ENCODE data around the gene MPO. TPM values are rescaled to one million over a fixed set of nuclear protein-coding genes. Genes with fewer than 3 reads are reported as not detected.

Gene MPO
- total and polyA plus RNA-seq, 2 donors (not counting 3 experiments of a cell fraction or from before 2014, with no cell fraction given), result not detected

- Histone ChIP-seq H3K79me2 (ENCODE audit: control insufficient read depth, insufficient read depth, low read length) (no peaks in the 10 kb centered on the region), H3K9me1 (replicated peaks; ENCODE audit: control insufficient read depth, extremely low read depth, insufficient read depth, low read length) (no peaks in the 10 kb centered on the region), H3K36me3 (ENCODE audit: control insufficient read depth in 2 of 2, extremely low read depth in 1 of 2, insufficient read depth in 2 of 2, low read length in 2 of 2) (no peaks in the 10 kb centered on the region), H3K9me3 (replicated peaks; ENCODE audit: control insufficient read depth, insufficient read depth, low read length) (no peaks in the 10 kb centered on the region), H4K20me1 (replicated peaks; ENCODE audit: control insufficient read depth, extremely low read depth, insufficient read depth, low read length) (no peaks in the 10 kb centered on the region), H3K4me2 (ENCODE audit: insufficient read depth, low read length) (peak overlapping the region; percentile 57), H2AFZ (ENCODE audit: low read depth, low read length) (peak overlapping the region; percentile 93), H3K4me3 (replicated peaks in 1 of 3; ENCODE audit: insufficient read depth in 1 of 3, low read depth in 1 of 3, low read length in 3 of 3) (peak overlapping the region in 2 of 3 experiments; percentile 31 to 46), H3K27me3 (ENCODE audit: control insufficient read depth in 2 of 2, insufficient read depth in 2 of 2, low read length in 2 of 2) (peaks cover 24% of the 10 kb centered on the region in 2 experiments), H3K9ac (replicated peaks; ENCODE audit: extremely low read depth, insufficient read depth, low read length) (no peak overlapping the region), H3K27ac (ENCODE audit: insufficient read depth, low read depth, low read length) (no peak overlapping the region), H3K4me1 (ENCODE audit: control insufficient read depth, extremely low read depth, insufficient read depth, low read length) (no peaks in the 10 kb centered on the region)
- intact Hi-C loops (cut with micrococcal nuclease) (loop anchor here (1.0 to 5.0 kb wide), 2 partner anchors 30 to 47 kb away; partner anchors contain the start of gene MKS1), dilution Hi-C loops (cut with MboI; ENCODE audit: extremely low pct_ligation_motif_present, low sequenced_read_pairs) (no loop called here)
- peak; percentile 79 for FAIRE-seq
- CTCF ChIA-PET, result interaction anchor here (0.7 to 2.0 kb wide), 30 partner anchors 9 to 755 kb away, joined by 3 to 30 read pairs (median 4); partner anchors contain the start of genes LPO, MKS1, RNF43 and SUPT4H1
- POLR2A ChIA-PET, result no interaction called here
- peak; percentile 55 for DNase-seq (ENCODE audit: low read depth, low spot score)
- TF ChIP-seq JUN (IDR thresholded peaks at IDR 0.05; ENCODE audit: borderline replicate concordance, insufficient read depth, insufficient read length, low read depth) (no peak), POLR2A (IDR thresholded peaks at IDR 0.05; ENCODE audit: low read depth, low read length) (no peak), POLR2AphosphoS5 (IDR thresholded peaks at IDR 0.05; ENCODE audit: insufficient read depth, low read depth, low read length) (no peak), GATA2 (IDR thresholded peaks at IDR 0.05; ENCODE audit: insufficient read depth, insufficient read length, low read depth, low read length) (no peak), MAX (IDR thresholded peaks at IDR 0.05; ENCODE audit: insufficient read depth, insufficient read length) (peak; percentile 90), MYC (IDR thresholded peaks at IDR 0.05; ENCODE audit: low read depth, low read length) (peak; percentile 87), CTCF (IDR thresholded peaks at IDR 0.05; ENCODE audit: extremely low read depth in 1 of 2, insufficient read depth in 1 of 2, low read depth in 1 of 2, low read length in 2 of 2) (peak; percentile 92 to 99), FOS (IDR thresholded peaks at IDR 0.05; ENCODE audit: borderline replicate concordance, insufficient read depth, low read length) (no peak), EZH2 (IDR thresholded peaks at IDR 0.05; ENCODE audit: borderline replicate concordance, low read depth, low read length, severe bottlenecking) (no peak)
- BruUV-seq (replicated peaks), result no TSS peak
Observed at GRCh38 chr17:58249270-58250133, 31.2 kb downstream of the MPO start.

Measured in endothelial cell of umbilical vein (primary cell).